Measurements from ENCODE around the gene ATP6V1A. TPM values are rescaled to one million over a fixed set of nuclear protein-coding genes. Genes with fewer than 3 reads are reported as not detected.

ATP6V1A gene
- total and polyA plus RNA-seq, 4 donors = 23.1 to 99.6 (median 50.4) TPM

- Histone ChIP-seq H3K27me3 (ENCODE audit: control insufficient read depth in 3 of 3, insufficient read depth in 3 of 3, low read length in 2 of 3) (no peaks in the 10 kb centered on the region), H3K4me3 (no peak overlapping the region), H3K9ac (ENCODE audit: insufficient read depth in 1 of 2, low read length in 2 of 2) (no peak overlapping the region), H3K36me3 (ENCODE audit: control insufficient read depth in 4 of 4, insufficient read depth in 4 of 4, low read length in 4 of 4) (no peaks in the 10 kb centered on the region), H3K4me1 (ENCODE audit: control insufficient read depth in 5 of 5, insufficient read depth in 5 of 5, low read length in 5 of 5) (peaks cover 0 to 24% (median 5%) of the 10 kb centered on the region in 5 donors), H3K27ac (ENCODE audit: low read depth in 1 of 2, low read length in 1 of 2) (no peak overlapping the region), H3K9me3 (ENCODE audit: control insufficient read depth in 4 of 4, insufficient read depth in 3 of 4, low read length in 3 of 4) (no peaks in the 10 kb centered on the region)
- DNase-seq (peak in 2 of 3 donors; percentile 83 to 84), ATAC-seq (ENCODE audit: insufficient read depth, low FRiP score) (no peak)
- WGBS, 2 donors = 26 to 37% methylated on average over 3 of the region's 3 CpGs
- TF ChIP-seq CTCF (IDR thresholded peaks at IDR 0.05; ENCODE audit: control extremely low read depth, extremely low read depth) = peak; percentile 55
Measured at GRCh38 chr3:113736548-113737089, 10.2 kb upstream of the ATP6V1A start.

- Histone ChIP-seq H3K9ac (ENCODE audit: insufficient read depth in 1 of 2, low read length in 2 of 2) (no peak overlapping the region), H3K9me3 (ENCODE audit: control insufficient read depth in 4 of 4, insufficient read depth in 3 of 4, low read length in 3 of 4) (no peaks in the 10 kb centered on the region), H3K4me1 (ENCODE audit: control insufficient read depth in 5 of 5, insufficient read depth in 5 of 5, low read length in 5 of 5) (peaks cover 0 to 37% (median 12%) of the 10 kb centered on the region in 5 donors), H3K4me3 (no peak overlapping the region), H3K27ac (ENCODE audit: low read depth in 1 of 2, low read length in 1 of 2) (no peak overlapping the region), H3K36me3 (ENCODE audit: control insufficient read depth in 4 of 4, insufficient read depth in 4 of 4, low read length in 4 of 4) (peaks cover 0 to 3% (median 0%) of the 10 kb centered on the region in 4 donors), H3K27me3 (ENCODE audit: control insufficient read depth in 3 of 3, insufficient read depth in 3 of 3, low read length in 2 of 3) (no peaks in the 10 kb centered on the region)
- no peak for TF ChIP-seq CTCF (IDR thresholded peaks at IDR 0.05; ENCODE audit: control extremely low read depth, extremely low read depth)
- peak in 1 of 3 donors; percentile 23 for DNase-seq
- no peak for ATAC-seq (ENCODE audit: insufficient read depth, low FRiP score)
- 57 to 61% methylated on average over 5 of the region's 5 CpGs for WGBS, 2 donors
Measured at GRCh38 chr3:113741086-113741485, 5.7 kb upstream of the ATP6V1A start.

- Histone ChIP-seq H3K27me3 (ENCODE audit: control insufficient read depth in 3 of 3, insufficient read depth in 3 of 3, low read length in 2 of 3) (no peaks in the 10 kb centered on the region), H3K4me3 (no peak overlapping the region), H3K4me1 (ENCODE audit: control insufficient read depth in 5 of 5, insufficient read depth in 5 of 5, low read length in 5 of 5) (peaks cover 0 to 35% (median 9%) of the 10 kb centered on the region in 5 donors), H3K36me3 (ENCODE audit: control insufficient read depth in 4 of 4, insufficient read depth in 4 of 4, low read length in 4 of 4) (peaks cover 0 to 3% (median 0%) of the 10 kb centered on the region in 4 donors), H3K27ac (ENCODE audit: low read depth in 1 of 2, low read length in 1 of 2) (no peak overlapping the region), H3K9me3 (ENCODE audit: control insufficient read depth in 4 of 4, insufficient read depth in 3 of 4, low read length in 3 of 4) (no peaks in the 10 kb centered on the region), H3K9ac (ENCODE audit: insufficient read depth in 1 of 2, low read length in 2 of 2) (no peak overlapping the region)
- DNase-seq = no peak
- ATAC-seq (ENCODE audit: insufficient read depth, low FRiP score) = no peak
- WGBS, 2 donors = 56 to 66% methylated on average over 1 of the region's 1 CpG
- no peak for TF ChIP-seq CTCF (IDR thresholded peaks at IDR 0.05; ENCODE audit: control extremely low read depth, extremely low read depth)
Measured at GRCh38 chr3:113741620-113742019, 5.2 kb upstream of the ATP6V1A start.

All from lung (tissue), 12 donors.